Activated CD4-positive, alpha-beta T cell treated with anti-CD3 and anti-CD28 coated beads for 1 hour (primary cell): Measurements from ENCODE around the gene ADGRG2.
"Not testable (repeated sequence)": the region's sequence is repeated elsewhere in the genome, so short reads cannot be mapped to it uniquely, and the experiment has no call there.

Experiments
- DNase-seq: peaks from one replicate; pipeline ENCODE4 v3.0.0-alpha.2; 2020

Gene ADGRG2

DNA sequence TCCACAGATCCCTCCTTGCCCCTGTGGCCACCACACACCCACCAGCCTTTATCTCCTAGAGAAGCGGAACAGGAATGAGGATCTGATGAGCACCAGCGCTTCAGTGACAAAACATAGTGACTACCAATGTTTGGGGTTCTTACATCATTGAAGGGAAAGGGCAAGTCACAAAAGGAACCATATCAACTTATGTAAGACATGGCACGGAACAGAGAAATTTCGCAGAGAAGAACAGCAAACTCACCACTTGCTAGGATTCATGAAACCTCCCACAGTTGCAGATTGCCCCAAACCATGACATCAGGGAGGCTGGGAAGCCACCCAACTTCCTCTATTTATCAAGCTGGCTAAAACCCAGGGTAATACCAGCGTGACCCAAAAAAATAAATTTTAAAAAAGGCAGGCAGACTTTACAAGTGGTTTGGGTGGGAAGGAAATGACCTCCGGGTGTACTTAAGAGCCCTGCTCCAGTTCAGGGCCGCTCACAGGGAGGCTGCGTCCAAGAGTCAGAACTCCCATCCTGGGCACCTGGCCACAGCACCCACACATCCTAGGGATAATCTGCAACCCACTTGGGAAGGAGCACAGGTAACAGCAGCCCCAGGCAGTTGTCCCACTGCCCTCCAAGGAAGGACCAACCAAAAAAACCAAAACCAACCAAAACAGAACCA is 36.0 kb downstream of the ADGRG2 start:
- no peak for DNase-seq

DNA sequence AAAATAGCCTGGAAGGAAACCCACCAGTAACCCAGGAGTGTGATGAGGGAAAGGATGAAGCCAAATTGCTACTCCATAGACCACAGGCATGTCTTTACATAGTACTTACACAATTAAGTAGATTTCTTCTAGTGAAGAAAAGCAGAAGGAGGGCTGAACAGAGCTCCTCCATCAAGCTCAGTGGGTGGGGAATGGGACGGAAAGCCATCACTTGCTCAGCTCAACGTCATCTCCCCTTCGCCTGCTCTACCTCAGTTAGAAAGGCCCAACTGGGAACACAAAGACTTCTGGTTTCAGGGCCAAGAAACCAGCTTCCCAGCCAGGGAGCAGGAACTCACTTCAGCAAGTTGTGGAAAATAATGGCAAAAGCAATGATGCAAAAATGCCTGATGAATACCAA is 36.6 kb downstream of the ADGRG2 start:
- DNase-seq = no peak

DNA sequence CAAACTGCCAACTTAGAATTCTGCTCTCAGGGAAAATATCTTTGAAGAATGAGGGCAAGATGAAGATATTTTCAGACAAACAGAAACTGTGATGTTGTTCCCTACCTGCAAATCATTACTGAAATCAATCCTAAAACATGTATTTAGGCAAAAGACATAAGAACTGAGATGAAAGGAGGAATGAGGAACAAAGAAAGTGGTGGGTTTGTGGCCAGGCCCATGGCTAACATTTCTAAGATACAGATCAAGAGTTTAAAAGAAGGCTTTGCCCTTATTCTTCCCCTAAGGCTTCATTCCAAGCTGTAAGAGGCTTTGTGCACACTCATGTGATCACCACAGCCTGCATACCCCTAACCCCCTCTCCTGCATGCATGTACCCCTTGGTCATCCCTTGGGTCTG is 46.5 kb downstream of the ADGRG2 start:
- DNase-seq = no peak

DNA sequence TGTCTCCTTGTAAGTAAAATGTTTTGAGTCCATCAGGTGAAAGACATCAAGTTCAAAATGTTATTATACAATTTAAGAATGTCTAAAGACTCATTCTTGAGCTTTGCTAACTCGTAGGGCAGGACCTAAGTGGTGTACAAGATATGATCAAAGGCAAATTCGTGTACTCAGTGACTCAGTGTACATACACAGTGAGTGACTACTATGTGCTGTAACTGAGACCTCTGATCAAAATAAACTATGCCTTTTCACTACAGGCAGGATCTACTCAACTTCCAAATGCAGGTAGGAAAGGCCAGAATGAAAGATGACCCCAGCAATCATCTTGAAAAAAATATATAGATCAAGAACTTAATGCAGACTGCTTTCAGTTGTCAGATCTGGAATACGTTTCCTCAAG is 49.9 kb downstream of the ADGRG2 start:
- no peak for DNase-seq

DNA sequence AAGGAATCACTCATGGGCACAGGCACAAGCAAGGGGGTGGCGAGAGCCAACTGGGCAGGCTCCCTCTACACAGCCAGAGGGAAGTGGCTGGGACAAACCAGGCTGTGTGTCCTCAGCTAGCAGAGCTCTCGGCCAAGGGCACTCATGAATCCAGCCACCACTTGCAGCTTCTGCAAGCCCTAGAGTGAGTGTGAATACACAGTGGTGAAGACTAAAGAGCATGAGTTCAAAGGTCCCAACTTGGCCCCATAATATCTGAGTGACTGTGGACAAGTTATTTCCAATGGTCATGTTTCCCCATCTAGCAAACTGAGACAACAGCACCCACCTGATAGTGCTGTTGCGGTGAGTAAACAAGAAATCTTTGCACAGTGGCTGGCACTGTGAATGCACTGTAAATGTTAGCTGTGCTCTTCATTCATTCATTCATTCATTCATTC is 51.7 kb downstream of the ADGRG2 start:
- no peak for DNase-seq

DNA sequence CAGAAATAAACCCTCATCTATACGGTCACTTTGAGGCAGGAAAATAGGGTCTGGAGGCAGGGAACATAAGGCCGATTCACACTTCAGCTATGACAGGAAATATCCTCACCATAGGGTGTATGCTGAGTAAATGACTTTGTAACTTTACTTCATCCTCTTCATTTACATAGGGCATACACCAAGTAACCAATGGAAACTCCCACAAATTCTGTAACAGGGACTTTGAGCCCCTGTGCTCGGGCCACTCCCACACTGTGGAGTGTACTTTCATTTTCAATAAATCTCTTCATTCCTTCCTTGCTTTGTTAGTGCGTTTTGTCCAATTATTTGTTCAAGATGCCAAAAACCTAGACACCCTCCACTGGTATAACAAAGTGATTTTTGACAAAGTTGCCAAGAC is 55.3 kb downstream of the ADGRG2 start:
- DNase-seq = not testable (repeated sequence)

DNA sequence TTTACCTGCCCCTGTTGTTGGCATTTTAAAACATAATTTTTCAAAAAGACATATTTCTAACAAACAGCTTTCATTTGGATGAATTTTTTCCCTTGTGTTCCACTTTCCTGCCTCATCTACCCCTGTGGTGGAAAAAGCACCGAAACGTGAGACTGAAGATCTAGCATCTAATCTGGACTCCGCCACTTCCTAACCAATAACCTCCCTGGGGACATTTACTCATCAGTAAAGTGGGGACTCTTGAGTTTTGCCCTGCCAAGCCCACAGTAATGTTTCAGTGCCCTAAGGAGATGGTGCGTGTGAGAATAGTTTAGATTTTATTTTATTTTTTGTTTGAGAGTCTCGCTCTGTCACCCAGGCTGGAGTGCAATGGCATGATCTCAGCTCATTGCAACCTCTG is 56.7 kb downstream of the ADGRG2 start:
- no peak for DNase-seq

DNA sequence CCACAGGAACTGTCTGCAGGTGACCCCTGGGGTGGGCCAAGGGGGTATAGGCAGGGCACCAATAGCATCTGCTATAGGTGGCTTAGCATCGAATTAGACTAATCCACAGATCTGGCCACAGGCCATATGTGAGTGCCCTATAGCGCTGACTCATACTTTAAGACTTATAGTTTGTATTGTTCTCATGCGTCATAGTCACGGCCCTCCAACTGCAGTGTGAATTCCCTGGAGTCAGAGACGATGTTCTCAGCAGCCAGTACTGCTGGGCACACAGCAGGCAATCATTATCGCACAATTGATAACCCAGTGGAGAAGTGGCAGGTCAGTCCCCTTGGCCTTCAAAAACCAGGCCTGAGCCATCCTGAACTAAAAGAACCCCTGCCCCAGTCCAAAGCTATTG is 58.1 kb downstream of the ADGRG2 start:
- DNase-seq = no peak

DNA sequence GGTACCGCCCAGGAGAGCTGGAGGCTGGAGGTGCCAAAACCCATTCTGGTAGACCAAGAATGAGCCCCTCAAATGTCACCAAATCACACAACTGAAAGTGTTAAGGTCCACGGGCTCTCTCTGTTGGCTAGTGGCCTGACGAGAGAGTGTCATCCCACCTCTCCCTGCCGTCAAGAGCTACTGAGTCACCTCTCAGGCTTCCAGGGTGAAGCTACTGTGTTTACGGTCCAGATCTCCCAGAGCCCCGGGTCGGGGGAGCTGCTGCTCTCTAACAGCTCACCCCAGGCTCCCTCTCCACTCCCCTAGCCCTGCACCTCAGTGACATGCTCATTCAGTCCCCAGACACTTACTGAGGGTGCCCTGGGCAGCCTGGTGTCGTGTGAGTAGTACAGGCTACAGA is 59.2 kb downstream of the ADGRG2 start:
- DNase-seq = no peak

DNA sequence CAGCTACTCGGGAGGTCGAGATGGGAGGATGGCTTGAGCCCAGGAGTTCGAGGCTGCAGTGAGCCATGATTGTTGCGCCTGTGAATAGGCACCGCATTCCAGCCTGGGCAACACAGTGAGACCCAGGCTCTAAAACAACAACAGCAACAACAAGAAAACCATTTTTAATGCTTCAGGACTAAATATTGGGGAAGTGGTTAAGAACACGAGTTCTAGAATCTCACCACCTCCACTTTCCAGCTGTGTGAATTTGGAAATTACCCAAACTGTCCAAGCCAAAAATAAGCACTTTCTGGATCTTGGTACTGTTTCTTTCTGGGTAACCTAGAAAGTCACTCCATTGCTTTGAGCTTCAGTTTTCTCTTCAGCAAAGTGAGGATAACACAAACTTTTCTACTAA is 63.2 kb downstream of the ADGRG2 start:
- no peak for DNase-seq

DNA sequence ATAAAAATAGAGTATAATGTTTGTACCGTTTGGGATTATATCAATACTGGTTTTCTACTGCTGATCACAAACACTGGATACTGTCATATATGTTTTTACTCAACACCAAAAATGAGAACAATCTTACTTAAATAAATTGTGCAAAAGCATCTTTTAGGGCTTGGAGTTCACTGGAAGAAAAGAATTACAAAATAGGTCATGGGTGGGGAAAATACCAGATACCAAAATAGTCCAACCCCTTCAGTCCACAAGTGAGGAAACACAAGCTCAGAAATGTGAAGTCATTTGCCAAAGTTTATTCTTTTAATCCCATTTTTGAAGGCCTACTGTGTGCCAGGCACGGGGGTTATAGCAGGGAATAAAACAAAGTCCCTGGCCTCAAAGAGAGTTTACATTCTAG is 64.4 kb downstream of the ADGRG2 start:
- no peak for DNase-seq

DNA sequence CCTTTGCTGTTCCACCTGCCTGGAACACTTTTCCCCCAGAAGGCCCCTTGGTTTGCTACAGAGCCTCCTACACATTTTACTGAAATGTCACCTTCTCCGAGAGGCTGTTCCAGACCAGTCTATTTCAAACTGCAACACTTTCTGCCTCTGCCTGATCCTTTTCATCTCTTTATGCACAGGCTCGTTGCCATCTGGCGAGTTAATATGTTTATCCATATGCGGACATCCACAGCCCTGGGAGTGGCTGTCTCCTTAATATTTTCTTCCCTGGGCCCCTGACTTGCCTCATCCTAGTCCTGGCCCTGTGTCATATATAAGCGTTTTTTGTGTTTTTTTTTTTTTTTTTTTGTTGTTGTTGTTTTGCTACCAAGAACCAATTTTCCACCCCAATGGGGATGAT is 73.2 kb downstream of the ADGRG2 start:
- no peak for DNase-seq

DNA sequence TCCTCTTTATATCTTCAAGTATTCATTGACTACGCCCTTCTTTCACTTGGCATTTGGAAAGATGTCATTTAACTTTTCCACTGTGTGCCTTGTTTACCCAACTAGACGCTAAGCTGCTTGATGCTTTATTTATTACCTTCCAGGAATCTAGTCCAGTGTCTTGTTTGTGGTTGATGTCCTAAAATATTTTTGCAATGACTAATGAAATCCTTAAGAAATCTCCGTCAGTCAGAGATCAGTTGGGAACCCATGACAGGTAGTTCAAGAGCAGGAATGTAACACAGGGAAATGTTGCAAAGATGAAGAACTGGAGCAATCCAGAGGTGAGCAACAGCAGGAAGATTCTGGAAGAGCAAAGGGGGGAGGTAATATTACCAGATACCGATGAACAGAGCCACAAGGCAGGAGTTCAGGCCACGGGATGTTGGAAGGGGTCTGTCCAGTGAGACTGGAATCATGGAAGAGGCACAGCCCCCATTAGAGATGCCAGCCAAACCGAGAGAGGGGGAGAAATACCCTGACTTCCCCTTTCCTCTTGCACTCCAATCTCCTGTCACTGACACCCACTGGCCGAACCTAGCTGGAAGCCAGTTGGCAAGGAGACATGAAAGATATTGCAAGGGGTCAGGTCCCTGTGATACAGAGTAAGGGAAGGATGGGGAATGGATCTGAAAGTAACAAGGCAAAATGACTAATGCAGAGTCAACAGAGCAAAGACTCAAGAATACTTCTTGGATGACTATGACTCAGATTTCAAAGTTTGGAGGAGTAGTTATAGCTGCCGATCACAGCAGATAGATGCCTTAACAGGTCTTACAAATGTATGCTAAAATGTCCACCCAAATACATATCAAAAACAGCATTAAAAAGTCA is 75.7 kb downstream of the ADGRG2 start:
- DNase-seq = no peak

DNA sequence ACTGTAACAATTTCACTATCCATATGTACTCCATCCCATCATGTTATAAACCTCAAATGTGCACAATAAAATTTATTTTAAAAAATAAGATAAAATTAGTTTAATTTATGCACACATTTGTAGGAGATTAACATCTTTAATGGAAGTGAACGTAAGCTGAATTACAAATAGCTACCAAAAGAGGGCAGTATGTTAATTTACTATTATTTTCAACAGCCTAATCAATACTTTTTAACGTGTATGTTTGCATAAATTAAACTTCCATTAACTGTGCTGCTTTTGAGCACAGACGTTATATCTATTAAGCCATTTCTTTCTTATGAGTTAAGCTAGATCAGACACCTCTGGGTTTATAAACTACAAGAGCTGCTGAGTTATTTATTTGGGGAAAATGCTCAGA is 81.9 kb downstream of the ADGRG2 start:
- no peak for DNase-seq

DNA sequence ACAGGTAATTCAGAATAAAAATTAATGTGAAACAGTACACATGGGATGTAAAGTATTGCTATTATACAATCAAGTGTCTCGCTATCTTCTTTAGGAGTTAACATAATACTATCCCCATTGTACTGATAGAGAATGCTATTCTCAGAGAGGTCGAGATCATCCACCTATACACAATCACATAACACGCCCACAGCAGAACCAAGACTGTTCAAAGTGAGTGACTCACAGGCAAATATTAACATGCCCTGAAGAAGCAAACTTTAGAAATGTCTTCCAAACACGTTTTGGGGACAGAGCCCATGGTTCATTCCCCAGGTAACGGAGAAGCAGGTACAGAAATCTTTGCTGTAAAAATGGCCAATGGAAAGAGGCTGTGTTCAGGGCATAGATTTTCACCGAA is 88.2 kb downstream of the ADGRG2 start:
- DNase-seq = no peak

DNA sequence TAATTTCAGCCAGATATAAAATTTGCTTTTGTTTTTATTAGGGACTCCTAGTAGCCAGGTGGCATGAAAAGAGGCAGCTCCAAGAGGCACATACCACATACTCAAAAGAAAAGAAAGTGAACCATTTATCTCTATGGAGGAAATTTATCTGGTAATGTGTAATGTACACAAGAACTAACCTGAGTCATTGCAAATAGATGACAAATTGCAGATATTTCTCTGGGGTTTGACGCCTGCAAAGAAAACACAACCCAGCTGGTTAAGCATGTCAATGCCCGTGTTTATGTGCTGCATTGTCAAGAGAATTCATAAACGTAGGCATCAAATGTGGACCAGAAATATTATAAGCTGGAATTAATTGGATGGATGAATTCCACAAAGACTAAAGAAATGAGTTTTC is 91.5 kb downstream of the ADGRG2 start:
- DNase-seq = no peak

DNA sequence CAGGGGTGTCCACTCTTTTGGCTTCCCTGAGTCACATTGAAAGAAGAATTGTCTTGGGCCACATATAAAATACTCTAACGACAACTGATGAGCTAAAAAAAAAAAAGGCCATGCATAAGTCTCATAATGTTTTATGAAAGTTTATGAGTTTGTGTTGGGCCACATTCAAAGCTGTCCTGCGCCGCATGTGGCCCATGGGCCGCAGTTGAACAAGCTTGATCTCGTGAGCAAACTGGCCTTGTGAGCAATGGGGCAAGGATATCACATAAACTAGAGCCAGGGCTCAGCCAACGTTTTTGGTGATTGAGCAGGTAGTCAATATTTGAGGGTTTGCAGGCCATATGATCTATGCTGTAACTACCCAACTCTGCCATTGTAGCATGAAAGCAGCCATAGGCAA is 93.7 kb downstream of the ADGRG2 start:
- no peak for DNase-seq

DNA sequence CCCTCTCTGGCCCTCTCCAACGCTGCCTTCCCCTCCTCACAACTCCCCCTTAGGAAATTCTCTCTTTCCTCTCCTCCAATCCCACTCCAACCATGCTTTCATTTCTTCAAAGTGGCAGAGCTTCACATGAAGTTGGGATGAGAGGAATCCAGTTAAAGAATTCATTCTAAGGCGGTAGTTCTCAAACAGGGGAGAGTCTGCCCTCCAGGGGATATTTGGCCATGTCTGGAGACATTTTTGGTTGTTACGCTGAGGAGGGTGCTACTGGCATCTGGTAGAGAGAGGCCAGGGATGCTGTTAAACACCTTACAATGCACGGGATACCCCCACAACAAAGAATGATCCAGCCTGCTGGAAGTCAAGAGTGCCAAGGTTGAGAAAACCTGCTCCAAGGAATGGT is 97.9 kb downstream of the ADGRG2 start:
- no peak for DNase-seq

DNA sequence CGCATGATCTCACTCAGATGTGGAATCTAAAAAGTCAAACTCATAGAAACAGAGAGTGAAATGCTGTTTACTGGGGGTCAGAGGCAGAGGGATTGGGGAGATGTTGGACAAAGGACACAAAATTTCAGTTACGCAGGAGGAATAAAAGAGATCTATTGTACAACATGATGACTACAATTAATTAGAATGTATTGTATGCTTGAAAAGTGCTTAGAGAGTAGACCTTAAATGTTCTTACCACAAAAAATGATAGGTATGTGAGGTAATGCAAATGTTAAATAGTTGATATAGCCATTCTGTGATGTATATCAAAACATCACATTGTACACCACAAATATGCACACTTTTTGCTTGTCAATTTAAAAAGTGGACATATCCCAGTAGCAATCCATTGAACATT is 102.3 kb downstream of the ADGRG2 start:
- no peak for DNase-seq

DNA sequence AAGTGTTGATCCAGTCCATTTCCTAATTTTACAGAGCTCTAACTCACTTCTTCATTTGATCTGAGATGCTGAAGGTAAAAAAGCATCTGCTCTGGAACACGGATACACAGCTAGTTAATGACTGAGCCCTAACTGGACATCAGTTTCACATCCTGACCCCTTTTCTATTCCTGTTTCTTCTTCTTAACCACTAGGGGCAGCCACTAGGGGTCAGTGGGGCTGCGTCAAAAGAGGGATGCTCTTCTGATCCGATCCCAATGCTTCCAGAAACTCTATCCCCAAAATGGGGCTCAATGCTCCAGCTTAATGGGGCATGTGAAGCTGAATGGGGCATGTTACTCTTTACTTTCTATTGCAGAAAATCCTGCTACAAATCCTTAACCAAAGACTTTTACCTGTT is 105.0 kb downstream of the ADGRG2 start:
- no peak for DNase-seq

DNA sequence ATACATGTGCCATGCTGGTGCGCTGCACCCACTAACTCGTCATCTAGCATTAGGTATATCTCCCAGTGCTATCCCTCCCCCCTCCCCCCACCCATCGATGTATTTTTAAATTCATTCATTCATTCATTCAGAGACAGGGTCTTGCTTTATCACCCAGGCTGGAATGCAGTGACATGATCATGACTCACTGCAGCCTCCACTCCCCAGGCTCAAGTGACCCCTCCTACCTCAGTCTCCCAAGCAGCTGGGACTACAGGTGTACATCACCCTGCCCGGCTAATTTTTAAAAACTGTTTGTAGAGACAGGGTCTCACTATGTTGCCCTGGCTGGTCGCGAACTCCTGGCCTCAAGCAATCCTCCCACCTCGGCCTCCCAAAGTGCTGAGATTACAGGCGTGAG is 105.7 kb downstream of the ADGRG2 start:
- DNase-seq = not testable (repeated sequence)

DNA sequence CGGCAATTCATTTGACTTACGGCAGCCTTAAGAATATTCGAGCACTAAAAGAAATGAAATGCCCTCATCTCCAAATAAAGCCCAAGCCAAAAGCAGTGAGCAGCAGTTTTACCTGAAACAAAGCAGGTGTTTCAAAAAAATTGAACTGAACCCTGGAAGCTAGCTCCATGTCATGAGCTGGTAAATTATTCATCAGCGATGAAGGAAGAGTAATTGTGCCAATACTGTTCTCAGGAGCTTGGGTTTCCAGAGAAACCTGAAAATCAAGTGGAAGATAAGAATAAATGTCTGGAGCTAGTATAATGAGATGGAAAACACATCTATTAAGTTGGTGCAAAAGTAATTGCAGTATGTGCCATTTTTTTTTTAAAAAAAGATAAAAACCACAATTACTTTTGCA is 114.4 kb downstream of the ADGRG2 start:
- DNase-seq = no peak

DNA sequence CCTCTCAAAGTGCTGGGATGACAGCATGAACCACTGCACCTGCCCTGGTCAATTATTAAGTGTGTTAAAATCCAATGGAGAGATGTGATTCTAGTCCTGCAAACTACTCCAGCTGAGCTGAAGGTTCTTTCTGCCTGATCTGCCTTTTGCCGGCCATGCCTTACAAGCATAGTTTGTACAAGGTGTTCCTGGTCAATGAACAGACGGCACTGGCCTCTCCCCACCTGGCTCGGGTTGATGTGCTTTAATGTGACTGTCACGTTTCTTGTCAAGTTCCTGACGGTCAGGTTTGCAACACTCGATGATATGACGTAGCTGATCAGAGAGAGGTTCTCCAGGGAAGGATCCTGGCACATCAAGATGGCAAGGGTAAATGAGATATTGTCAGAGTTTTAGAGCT is 115.3 kb downstream of the ADGRG2 start:
- DNase-seq = no peak

DNA sequence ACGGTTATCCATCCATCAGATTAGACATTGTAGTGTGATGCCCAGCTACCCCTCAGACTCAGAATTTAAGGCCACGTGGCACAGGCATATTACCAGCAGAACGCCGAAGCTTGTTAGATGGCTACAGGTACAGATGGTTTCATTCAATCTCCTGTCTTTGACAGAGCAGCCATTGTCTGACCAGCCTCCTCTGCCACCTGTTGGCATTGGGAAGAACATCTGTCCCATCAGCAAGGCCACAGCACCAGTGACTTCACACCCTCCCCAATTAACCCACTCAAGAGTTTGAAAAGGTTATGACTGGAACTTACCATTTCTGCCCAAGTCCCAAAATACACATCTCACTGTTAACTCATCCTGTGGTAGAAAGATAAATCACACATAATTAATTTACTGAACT is 116.4 kb downstream of the ADGRG2 start:
- no peak for DNase-seq

DNA sequence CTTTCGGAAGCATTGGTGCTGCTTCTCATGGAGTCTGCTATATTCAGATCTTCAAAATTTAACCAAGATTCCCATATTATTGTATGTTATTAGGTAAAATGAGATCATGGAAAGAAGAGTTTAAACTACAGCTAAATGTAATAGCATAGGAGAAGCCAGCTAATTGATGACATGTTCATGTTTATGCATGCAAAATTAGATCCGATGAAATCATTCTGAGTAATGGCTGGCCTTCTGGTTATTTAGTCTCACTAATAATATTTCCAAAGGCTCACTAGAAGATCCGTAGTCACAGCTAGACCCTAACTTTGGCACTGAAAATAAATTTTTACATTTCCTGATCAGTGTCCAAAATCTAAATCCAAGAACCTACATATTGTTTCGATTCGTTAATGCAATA is 118.5 kb downstream of the ADGRG2 start:
- no peak for DNase-seq
